GM12801 (cell line): ENCODE data around the gene ANKS1B.

ENCODE experiments used
- TF ChIP-seq, protein P1 (sequence below): IDR thresholded peaks from one replicate; pipeline ENCODE4 v1.5.1; 2011; ENCODE audit warnings: control low read depth; ENCODE audit not compliant: insufficient read length; ENCODE audit errors: extremely low read depth

ANKS1B gene

GRCh38 chr12:99959549-99960170, 25.1 kb downstream of the ANKS1B start:
- TF ChIP-seq, protein P1, sequence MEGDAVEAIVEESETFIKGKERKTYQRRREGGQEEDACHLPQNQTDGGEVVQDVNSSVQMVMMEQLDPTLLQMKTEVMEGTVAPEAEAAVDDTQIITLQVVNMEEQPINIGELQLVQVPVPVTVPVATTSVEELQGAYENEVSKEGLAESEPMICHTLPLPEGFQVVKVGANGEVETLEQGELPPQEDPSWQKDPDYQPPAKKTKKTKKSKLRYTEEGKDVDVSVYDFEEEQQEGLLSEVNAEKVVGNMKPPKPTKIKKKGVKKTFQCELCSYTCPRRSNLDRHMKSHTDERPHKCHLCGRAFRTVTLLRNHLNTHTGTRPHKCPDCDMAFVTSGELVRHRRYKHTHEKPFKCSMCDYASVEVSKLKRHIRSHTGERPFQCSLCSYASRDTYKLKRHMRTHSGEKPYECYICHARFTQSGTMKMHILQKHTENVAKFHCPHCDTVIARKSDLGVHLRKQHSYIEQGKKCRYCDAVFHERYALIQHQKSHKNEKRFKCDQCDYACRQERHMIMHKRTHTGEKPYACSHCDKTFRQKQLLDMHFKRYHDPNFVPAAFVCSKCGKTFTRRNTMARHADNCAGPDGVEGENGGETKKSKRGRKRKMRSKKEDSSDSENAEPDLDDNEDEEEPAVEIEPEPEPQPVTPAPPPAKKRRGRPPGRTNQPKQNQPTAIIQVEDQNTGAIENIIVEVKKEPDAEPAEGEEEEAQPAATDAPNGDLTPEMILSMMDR: no peak

DNA sequence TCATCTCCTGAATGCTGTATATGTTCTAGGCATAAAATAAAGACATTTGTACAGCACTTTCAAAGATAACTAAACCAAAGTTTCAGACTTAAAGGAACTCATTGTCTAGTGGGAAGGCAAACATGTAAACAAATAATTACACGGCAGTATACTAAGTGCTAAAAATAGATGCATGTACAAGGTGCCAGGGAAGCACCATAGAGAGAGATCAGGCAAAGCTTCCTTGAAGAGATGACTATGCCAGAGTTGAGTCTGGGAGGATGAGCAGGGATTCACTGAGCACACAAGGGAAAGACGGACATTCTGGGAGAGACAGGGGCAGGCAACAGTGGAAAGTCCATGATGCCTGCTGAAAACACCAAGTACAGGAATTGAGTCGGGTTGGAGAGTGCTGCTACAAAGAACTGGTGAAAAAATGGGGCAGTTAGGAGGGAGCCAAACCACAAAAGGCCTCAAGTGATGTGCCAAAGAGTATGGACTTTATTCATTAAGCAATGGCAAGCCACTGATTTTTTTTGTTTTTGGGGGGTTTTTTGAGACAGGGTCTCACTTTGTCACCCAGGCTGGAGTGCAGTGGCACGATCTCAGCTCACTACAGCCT, 26.8 kb downstream of the ANKS1B start:
- TF ChIP-seq, protein P1: no peak

- TF ChIP-seq, protein P1: no peak
Measured at GRCh38 chr12:99954724-99955123, 30.0 kb downstream of the ANKS1B start.

DNA sequence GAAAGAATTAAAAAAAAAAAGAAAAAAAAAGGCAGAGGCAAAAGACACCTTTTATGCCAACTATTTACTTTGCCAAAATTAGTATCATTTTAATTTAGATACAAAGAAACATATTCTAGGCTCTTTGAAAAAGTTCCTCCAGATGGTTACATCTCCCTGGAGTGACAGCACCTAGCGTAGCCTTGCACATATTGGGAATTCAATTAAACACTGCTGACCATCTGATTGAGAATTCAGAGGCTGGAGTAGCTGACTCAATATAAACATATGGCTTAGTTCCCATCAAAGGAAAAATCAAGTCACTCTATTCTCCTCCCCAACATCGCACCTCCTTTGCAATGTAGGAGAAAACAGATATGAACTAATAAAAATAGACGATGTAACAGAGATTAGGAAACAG, 36.4 kb downstream of the ANKS1B start:
- TF ChIP-seq, protein P1: no peak

DNA sequence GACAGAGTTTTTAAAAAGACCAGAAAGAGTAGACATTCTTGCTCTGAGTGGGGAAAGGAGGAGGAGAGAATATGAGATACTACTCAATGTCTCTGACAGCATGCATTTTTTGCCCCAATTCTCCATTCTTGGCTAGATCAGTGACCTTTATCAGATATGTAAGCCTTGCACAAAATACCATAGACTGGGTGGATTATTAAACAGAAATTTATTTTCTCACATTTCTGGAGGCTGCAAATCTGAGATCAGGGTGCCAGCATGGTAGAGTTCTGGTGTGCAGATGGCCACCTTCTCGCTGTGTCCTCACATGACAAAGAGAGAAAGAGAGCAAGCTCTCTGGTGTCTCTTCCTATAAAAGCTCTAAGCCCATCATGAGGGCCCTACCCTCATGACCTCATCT, 38.6 kb downstream of the ANKS1B start:
- TF ChIP-seq, protein P1: no peak

DNA sequence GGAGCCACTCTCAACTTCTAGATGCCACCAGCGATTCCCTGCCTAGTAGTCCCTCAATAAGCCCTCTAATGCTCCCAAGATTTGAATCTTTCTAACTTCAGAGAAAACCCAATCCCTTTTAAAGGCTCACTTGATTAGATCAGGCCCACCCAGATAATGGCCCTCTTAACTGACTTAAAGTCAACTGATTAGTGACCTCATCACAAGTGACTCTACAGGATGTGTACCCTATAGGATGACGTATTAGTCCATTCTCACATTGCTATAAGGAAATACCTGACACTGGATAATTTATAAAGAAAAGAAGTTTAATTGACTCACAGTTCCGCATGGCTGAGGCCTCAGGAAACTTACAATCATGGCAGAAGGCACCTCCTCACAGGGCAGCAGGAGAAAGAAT, 49.1 kb downstream of the ANKS1B start:
- TF ChIP-seq, protein P1: no peak

DNA sequence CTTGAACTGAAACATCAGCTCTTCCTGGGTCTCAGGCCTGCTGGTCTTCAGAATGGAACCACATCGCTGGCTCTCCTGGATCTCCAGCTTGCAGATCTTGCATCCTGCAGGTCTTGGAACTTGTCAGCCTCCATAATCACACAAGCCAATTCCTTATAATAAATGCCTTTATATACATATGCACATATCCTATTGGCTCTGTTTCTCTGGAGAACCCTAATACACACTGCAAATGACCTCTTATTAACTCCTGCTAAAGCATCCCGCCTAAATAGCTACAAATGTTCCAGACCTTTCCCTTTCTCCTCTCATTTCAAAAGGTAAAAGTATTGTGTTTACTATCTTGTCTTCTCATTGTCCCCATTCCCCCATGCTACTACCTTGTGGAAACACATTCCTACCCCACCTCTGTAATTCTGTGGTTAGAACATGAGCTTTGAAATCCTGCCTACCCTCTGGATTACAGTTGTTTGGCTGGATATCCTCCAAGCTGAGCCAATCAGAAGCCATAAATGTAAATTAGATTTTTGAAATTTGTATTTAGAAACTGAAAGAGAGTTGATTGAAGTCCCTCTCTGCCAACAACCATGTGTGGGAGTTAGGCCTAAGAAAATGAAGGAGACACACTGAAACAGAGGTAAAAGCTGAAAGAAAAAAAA, 58.1 kb downstream of the ANKS1B start:
- TF ChIP-seq, protein P1: no peak
